GM12878 (cell line): ENCODE results near the gene CDO1. TPM values are rescaled to one million over a fixed set of nuclear protein-coding genes. Genes with fewer than 3 reads are reported as not detected.

Experiments used
- ATAC-seq: fragments of 200-7000 bp; cut with Tn5 transposase; 3 replicates; pipeline ENCODE4 v1.9.1; 2020; ENCODE audit warnings: mild to moderate bottlenecking, moderate library complexity
- BruUV-seq: library from RNA; stranded (reverse); fragments of 400-500 nt; replicated peaks from 2 replicates; lab custom pipeline; 2021; lab: Mats Ljungman, UMichigan
- CTCF ChIA-PET: fragments of 300-600 bp; sonication (Branson Sonifier 250); formaldehyde crosslinking; extraction: SDS; loops from one replicate; lab custom pipeline; 2021; ENCODE audit warnings: inconsistent platforms; lab: Yijun Ruan, JAX
- POLR2A ChIA-PET: fragments of 350-600 bp; formaldehyde crosslinking; extraction: SDS; loops from one replicate; lab custom pipeline; 2021; ENCODE audit warnings: inconsistent platforms; lab: Charles Lee
- RAD21 ChIA-PET: fragments of 300-600 bp; sonication (Branson Sonifier 250); formaldehyde crosslinking; loops from one replicate; lab custom pipeline; 2023; ENCODE audit warnings: antibody characterized with exemption; ENCODE audit not compliant: unreplicated experiment; lab: Charles Lee
- SMC1A ChIA-PET: fragments of 300-600 bp; sonication (Branson Sonifier 250); formaldehyde crosslinking; loops from one replicate; lab custom pipeline; 2023; ENCODE audit not compliant: unreplicated experiment, uncharacterized antibody; lab: Charles Lee
- DNase-seq: peaks from one replicate; pipeline ENCODE4 v3.0.0-alpha.2; 2011; ENCODE audit warnings: low read depth, low spot score
- FAIRE-seq: peaks from 3 replicates; lab custom pipeline; 2011; peaks lifted over from hg19 to GRCh38; lab: Jason Lieb, UNC
- H2AFZ ChIP-seq: 2 replicates; pipeline ENCODE4 v1.6.0; 2011; ENCODE audit warnings: low read depth, low read length, control low read depth; ENCODE audit not compliant: control insufficient read depth
- H3K27ac ChIP-seq: 2 replicates; pipeline ENCODE4 v1.5.1; 2011; ENCODE audit warnings: control low read depth; ENCODE audit not compliant: control insufficient read depth, insufficient read depth
- H3K27me3 ChIP-seq, 2 experiments: replicated peaks in 1 of 2; 2 replicates each; pipeline versions ENCODE4 v1.6.0 to v1.6.1; 2011; ENCODE audit warnings: low read length in 1 of 2; ENCODE audit not compliant: control insufficient read depth in 2 of 2, insufficient read depth in 2 of 2
- H3K36me3 ChIP-seq, 2 experiments: 2 replicates each; pipeline ENCODE4 v1.5.1; 2011; ENCODE audit warnings: low read length in 1 of 2; ENCODE audit not compliant: control insufficient read depth in 2 of 2, insufficient read depth in 2 of 2
- H3K4me1 ChIP-seq: 2 replicates; pipeline ENCODE4 v1.6.1; 2011; ENCODE audit warnings: mild to moderate bottlenecking, low read length, moderate library complexity, mixed read lengths; ENCODE audit not compliant: control insufficient read depth, insufficient read depth
- H3K4me2 ChIP-seq: 2 replicates; pipeline ENCODE4 v1.6.0; 2011; ENCODE audit warnings: control low read depth; ENCODE audit not compliant: control insufficient read depth, insufficient read depth
- H3K4me3 ChIP-seq: fragments of 200-600 bp; sonication (generic); 2 replicates; pipeline ENCODE4 v1.5.1; 2016
- H3K79me2 ChIP-seq: 2 replicates; pipeline ENCODE4 v1.6.0; 2011; ENCODE audit warnings: low read length; ENCODE audit not compliant: control insufficient read depth, insufficient read depth
- H3K9ac ChIP-seq: 2 replicates; pipeline ENCODE4 v1.8.0; 2011; ENCODE audit warnings: low read length, control low read depth, mixed read lengths; ENCODE audit not compliant: control insufficient read depth, insufficient read depth
- H3K9me3 ChIP-seq: replicated peaks from 3 replicates; pipeline ENCODE4 v1.5.1; 2011; ENCODE audit warnings: mild to moderate bottlenecking, low read length; ENCODE audit not compliant: control insufficient read depth, insufficient read depth
- H4K20me1 ChIP-seq: 2 replicates; pipeline ENCODE4 v1.6.0; 2011; ENCODE audit not compliant: control insufficient read depth, insufficient read depth
- CEBPZ ChIP-seq: fragments of 150-350 bp; IDR thresholded peaks from 2 replicates; pipeline ENCODE4 v1.6.1; 2016; ENCODE audit warnings: low read depth, low read length
- CHD1 ChIP-seq: IDR thresholded peaks from 2 replicates; pipeline ENCODE4 v1.6.1; 2012; ENCODE audit warnings: low read depth, low read length, improper control_type of control experiment
- CHD4 ChIP-seq: fragments of 200-600 bp; sonication (generic); IDR thresholded peaks from 2 replicates; pipeline ENCODE4 v1.6.1; 2016; ENCODE audit warnings: mild to moderate bottlenecking
- NFIC ChIP-seq: IDR thresholded peaks from 2 replicates; pipeline ENCODE4 v1.6.1; 2012; ENCODE audit warnings: low read depth, mild to moderate bottlenecking, inconsistent platforms, low read length, moderate library complexity
- PKNOX1 ChIP-seq: fragments of 450-650 bp; IDR thresholded peaks from 2 replicates; pipeline ENCODE4 v1.6.1; 2016; ENCODE audit warnings: mild to moderate bottlenecking
- PRDM15 ChIP-seq: fragments of 450-650 bp; formaldehyde crosslinking; IDR thresholded peaks from 2 replicates; pipeline ENCODE4 v1.4.0; 2020; ENCODE audit warnings: mild to moderate bottlenecking, moderate library complexity
- RBBP5 ChIP-seq: fragments of 200-600 bp; sonication (generic); conservative IDR thresholded peaks from 2 replicates; pipeline ENCODE4 v1.6.1; 2016
- USF2 ChIP-seq: IDR thresholded peaks from 2 replicates; pipeline ENCODE4 v1.6.1; 2011; ENCODE audit warnings: low read depth, low read length, improper control_type of control experiment, borderline replicate concordance
- YY1 ChIP-seq: IDR thresholded peaks from 2 replicates; pipeline ENCODE4 v1.6.1; 2011; ENCODE audit warnings: low read depth, mild to moderate bottlenecking, low read length
- WGBS: methylation state at CpG from one replicate; pipeline ENCODE4 v1.1.6; 2016; ENCODE audit warnings: low lambda C conversion rate; ENCODE audit not compliant: insufficient replicate concordance, insufficient coverage; ENCODE audit errors: missing lambda C conversion rate; 5-methylcytosine and 5-hydroxymethylcytosine counted together
- in situ Hi-C: fragments of 300-500 bp; cut with MboI; formaldehyde crosslinking; loops from 9 replicates; pipeline ENCODE4 v1.14.3; 2018; ENCODE audit warnings: mixed read lengths
- intact Hi-C: fragments of 100-400 bp; cut with micrococcal nuclease; formaldehyde crosslinking; loops from one replicate; pipeline ENCODE4 v1.14.2; 2022; ENCODE audit not compliant: unreplicated experiment
- polyA plus RNA-seq, 11 experiments: library from polyadenylated mRNA; depleted of rRNA in 4 of 11; unstranded in 6 of 11; stranded (reverse) in 5 of 11; fragments of >200 nt; fragmentation: Nextera tagmentation in 4 of 11; fragmentation: Illumina TruSeq in 1 of 11; extraction: Ambion mirVana in 4 of 11; extraction: Trizol in 1 of 11; gene quantifications; 1 replicate in 1 of 11; 2 replicates in 10 of 11; pipeline versions ENCODE4 v1.2.1 to v1.2.3, GENCODE V29; 2011 to 2016; ENCODE audit warnings: inconsistent platforms in 2 of 11, missing spikeins in 2 of 11, low read depth in 1 of 11
- total RNA-seq, 4 experiments: library from RNA; depleted of rRNA in 3 of 4; stranded (reverse); fragments of >200 nt in 3 of 4; fragmentation: Illumina TruSeq in 1 of 4; extraction: Trizol in 1 of 4; gene quantifications; 2 replicates each; pipeline versions ENCODE4 v1.2.1 to v1.2.3, GENCODE V29; 2013 to 2021

Gene CDO1
- total and polyA plus RNA-seq, 10 of the 15 experiments (the other 5 are each of a cell fraction or from before 2014, with no cell fraction given) = 0.05 TPM; not detected in 9

GRCh38 chr5:115796656-115797055, 19.8 kb downstream of the CDO1 start:
- WGBS = 47% methylated on average over 3 of the region's 3 CpGs
- ATAC-seq (no peak), DNase-seq (no peak), FAIRE-seq (no peak)
- intact Hi-C loops = no loop called here
- Histone ChIP-seq H4K20me1 (no peaks in the 10 kb centered on the region), H3K27me3 (no peaks in the 10 kb centered on the region; a peak in 1 of 4 replicates), H3K4me3 (no peak overlapping the region), H3K4me2 (no peak overlapping the region), H3K79me2 (no peaks in the 10 kb centered on the region), H3K9ac (no peak overlapping the region), H3K4me1 (no peaks in the 10 kb centered on the region), H3K36me3 (no peaks in the 10 kb centered on the region), H3K27ac (no peak overlapping the region), H3K9me3 (no peaks in the 10 kb centered on the region), H2AFZ (no peak overlapping the region)
- TF ChIP-seq USF2 (no peak), PRDM15 (CRISPR knock-in tag) (no peak), RBBP5 (no peak), CEBPZ (no peak), CHD4 (no peak), YY1 (no peak), PKNOX1 (no peak), CHD1 (no peak), NFIC (no peak)
- ChIA-PET POLR2A (no interaction called here), SMC1A (no interaction called here), CTCF (no interaction called here), RAD21 (no interaction called here)
- in situ Hi-C loops = no loop called here
- BruUV-seq = no TSS peak
